IPS-20b (cell line): ENCODE data around the gene MAPK14.
"Not testable (repeated sequence)": the region's sequence is repeated elsewhere in the genome, so short reads cannot be mapped to it uniquely, and the experiment has no call there.

Experiments used
- H3K27ac ChIP-seq: one replicate; pipeline ENCODE4 v1.5.1; 2013; ENCODE audit warnings: low read length
- H3K27me3 ChIP-seq: 2 replicates; pipeline ENCODE4 v1.6.1; 2013; ENCODE audit warnings: mild to moderate bottlenecking, low read length, inconsistent platforms; ENCODE audit not compliant: insufficient read depth
- H3K36me3 ChIP-seq: 2 replicates; pipeline ENCODE4 v1.6.1; 2013; ENCODE audit warnings: low read depth, mild to moderate bottlenecking, inconsistent platforms, low read length, moderate library complexity; ENCODE audit not compliant: insufficient read depth
- H3K4me1 ChIP-seq: 2 replicates; pipeline ENCODE4 v1.6.1; 2013; ENCODE audit warnings: mild to moderate bottlenecking, control low read depth, inconsistent platforms, low read length, moderate library complexity; ENCODE audit not compliant: insufficient read depth
- H3K4me3 ChIP-seq: 2 replicates; pipeline ENCODE4 v1.5.1; 2013; ENCODE audit warnings: mild to moderate bottlenecking, low read length, inconsistent platforms
- H3K9ac ChIP-seq: 2 replicates; pipeline ENCODE4 v1.6.1; 2013; ENCODE audit warnings: low read depth, mild to moderate bottlenecking, inconsistent platforms, low read length, moderate library complexity
- H3K9me3 ChIP-seq: 2 replicates; pipeline ENCODE4 v1.6.1; 2013; ENCODE audit warnings: mild to moderate bottlenecking, low read depth, low read length, inconsistent platforms; ENCODE audit not compliant: insufficient read depth

MAPK14 gene

DNA sequence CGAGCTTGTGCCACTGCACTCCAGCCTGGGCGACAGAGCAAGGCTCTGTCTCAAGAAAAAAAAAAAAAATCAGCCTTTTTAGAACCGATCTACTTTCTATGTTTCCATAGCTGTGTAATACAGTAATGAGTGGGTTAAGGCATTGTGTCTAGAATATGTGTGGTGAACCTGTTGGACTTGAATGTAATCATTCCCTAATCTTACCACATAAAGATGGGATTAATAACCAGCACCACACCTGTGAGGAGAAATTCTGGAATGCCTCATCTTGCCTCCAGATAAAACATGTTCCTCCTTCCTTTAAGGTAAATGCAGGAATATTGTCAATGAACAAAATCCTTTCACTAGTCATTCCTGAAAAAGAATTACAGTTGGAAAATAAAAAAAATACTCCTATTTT, 43.7 kb downstream of the MAPK14 start:
- H3K27me3 ChIP-seq = no peaks in the 10 kb centered on the region
- no peak overlapping the region for H3K27ac ChIP-seq
- peaks cover 18% of the 10 kb centered on the region for H3K36me3 ChIP-seq
- no peak overlapping the region for H3K9ac ChIP-seq
- H3K4me1 ChIP-seq = no peaks in the 10 kb centered on the region
- no peaks in the 10 kb centered on the region for H3K9me3 ChIP-seq
- H3K4me3 ChIP-seq = no peak overlapping the region

- H3K4me1 ChIP-seq = no peaks in the 10 kb centered on the region
- H3K9ac ChIP-seq = no peak overlapping the region
- H3K9me3 ChIP-seq = no peaks in the 10 kb centered on the region
- H3K27me3 ChIP-seq = no peaks in the 10 kb centered on the region
- H3K4me3 ChIP-seq = no peak overlapping the region
- H3K36me3 ChIP-seq = peaks cover 22% of the 10 kb centered on the region
- no peak overlapping the region for H3K27ac ChIP-seq
These were observed 44.1 kb downstream of the MAPK14 start for GRCh38 chr6:36071714-36072113.

DNA sequence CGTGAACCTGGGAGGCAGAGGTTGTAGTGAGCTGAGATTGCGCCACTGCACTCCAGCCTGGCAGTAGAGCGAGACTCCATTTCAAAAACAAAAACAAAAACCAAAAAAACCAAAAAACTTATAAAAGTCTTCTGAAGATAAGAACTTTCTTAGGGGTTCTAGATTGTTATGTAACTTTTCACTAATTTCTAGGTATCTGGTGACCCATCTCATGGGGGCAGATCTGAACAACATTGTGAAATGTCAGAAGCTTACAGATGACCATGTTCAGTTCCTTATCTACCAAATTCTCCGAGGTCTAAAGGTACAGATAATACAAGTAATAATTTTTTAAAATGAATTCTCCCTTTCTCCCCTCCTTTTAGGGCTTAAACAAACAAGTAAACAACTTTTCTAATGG, 45.1 kb downstream of the MAPK14 start:
- Histone ChIP-seq H3K9me3 (no peaks in the 10 kb centered on the region), H3K9ac (no peak overlapping the region), H3K27ac (no peak overlapping the region), H3K27me3 (no peaks in the 10 kb centered on the region), H3K36me3 (peaks cover 31% of the 10 kb centered on the region), H3K4me3 (no peak overlapping the region), H3K4me1 (no peaks in the 10 kb centered on the region)

- Histone ChIP-seq H3K4me1 (no peaks in the 10 kb centered on the region), H3K4me3 (no peak overlapping the region), H3K9me3 (no peaks in the 10 kb centered on the region), H3K36me3 (peaks cover 37% of the 10 kb centered on the region), H3K27me3 (no peaks in the 10 kb centered on the region), H3K9ac (no peak overlapping the region), H3K27ac (no peak overlapping the region)
These were observed 46.0 kb downstream of the MAPK14 start for GRCh38 chr6:36073587-36073986.

- Histone ChIP-seq H3K4me1 (no peaks in the 10 kb centered on the region), H3K27me3 (no peaks in the 10 kb centered on the region), H3K36me3 (peaks cover 54% of the 10 kb centered on the region), H3K9me3 (no peaks in the 10 kb centered on the region), H3K9ac (no peak overlapping the region), H3K4me3 (no peak overlapping the region), H3K27ac (no peak overlapping the region)
These were observed 48.0 kb downstream of the MAPK14 start for GRCh38 chr6:36075656-36076055.

- H3K27ac ChIP-seq = no peak overlapping the region
- no peaks in the 10 kb centered on the region for H3K4me1 ChIP-seq
- H3K9ac ChIP-seq = no peak overlapping the region
- peaks cover 62% of the 10 kb centered on the region for H3K36me3 ChIP-seq
- H3K9me3 ChIP-seq = peaks cover 3% of the 10 kb centered on the region
- H3K27me3 ChIP-seq = no peaks in the 10 kb centered on the region
- H3K4me3 ChIP-seq = no peak overlapping the region
These were observed 48.8 kb downstream of the MAPK14 start for GRCh38 chr6:36076178-36077063.

GRCh38 chr6:36078159-36078558, 50.6 kb downstream of the MAPK14 start:
- Histone ChIP-seq H3K36me3 (peaks cover 77% of the 10 kb centered on the region), H3K4me3 (no peak overlapping the region), H3K27me3 (no peaks in the 10 kb centered on the region), H3K27ac (no peak overlapping the region), H3K9me3 (peaks cover 14% of the 10 kb centered on the region), H3K9ac (no peak overlapping the region), H3K4me1 (no peaks in the 10 kb centered on the region)

DNA sequence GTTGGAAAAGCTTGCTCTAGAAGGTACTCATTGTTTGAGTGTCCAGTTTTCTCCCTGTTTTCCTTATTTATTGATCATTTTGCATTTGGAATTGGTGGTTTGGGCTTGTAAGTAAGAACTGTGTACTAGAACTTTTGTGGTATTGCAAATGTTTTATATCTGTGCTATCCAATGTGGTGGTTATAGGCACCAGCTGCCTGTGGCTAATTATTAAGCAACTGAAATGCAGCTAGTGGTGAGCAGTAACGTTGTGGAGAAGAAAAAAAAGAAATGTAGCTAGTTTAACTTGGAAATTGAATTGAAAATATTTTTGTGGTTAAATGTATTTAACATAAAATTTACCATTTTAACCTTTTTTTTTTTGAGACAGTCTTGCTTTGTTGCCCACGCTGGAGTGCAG, 52.0 kb downstream of the MAPK14 start:
- Histone ChIP-seq H3K4me3 (no peak overlapping the region), H3K27ac (no peak overlapping the region), H3K36me3 (peaks cover 85% of the 10 kb centered on the region), H3K9ac (no peak overlapping the region), H3K4me1 (no peaks in the 10 kb centered on the region), H3K9me3 (peaks cover 14% of the 10 kb centered on the region), H3K27me3 (no peaks in the 10 kb centered on the region)

GRCh38 chr6:36082318-36082717, 54.7 kb downstream of the MAPK14 start:
- Histone ChIP-seq H3K4me3 (no peak overlapping the region), H3K27ac (no peak overlapping the region), H3K9ac (no peak overlapping the region), H3K36me3 (peaks cover 71% of the 10 kb centered on the region), H3K27me3 (no peaks in the 10 kb centered on the region), H3K4me1 (no peaks in the 10 kb centered on the region), H3K9me3 (peaks cover 14% of the 10 kb centered on the region)

GRCh38 chr6:36083446-36083845, 55.8 kb downstream of the MAPK14 start:
- Histone ChIP-seq H3K4me3 (no peak overlapping the region), H3K4me1 (no peaks in the 10 kb centered on the region), H3K9ac (no peak overlapping the region), H3K9me3 (peaks cover 14% of the 10 kb centered on the region), H3K27ac (no peak overlapping the region), H3K36me3 (peaks cover 64% of the 10 kb centered on the region), H3K27me3 (no peaks in the 10 kb centered on the region)

- H3K27me3 ChIP-seq, H3K9ac ChIP-seq, H3K4me1 ChIP-seq, H3K27ac ChIP-seq, H3K9me3 ChIP-seq, H3K4me3 ChIP-seq: not testable (repeated sequence)
- H3K36me3 ChIP-seq = peaks cover 25% of the 10 kb centered on the region
These were observed 60.6 kb downstream of the MAPK14 start for GRCh38 chr6:36088204-36088603.

DNA sequence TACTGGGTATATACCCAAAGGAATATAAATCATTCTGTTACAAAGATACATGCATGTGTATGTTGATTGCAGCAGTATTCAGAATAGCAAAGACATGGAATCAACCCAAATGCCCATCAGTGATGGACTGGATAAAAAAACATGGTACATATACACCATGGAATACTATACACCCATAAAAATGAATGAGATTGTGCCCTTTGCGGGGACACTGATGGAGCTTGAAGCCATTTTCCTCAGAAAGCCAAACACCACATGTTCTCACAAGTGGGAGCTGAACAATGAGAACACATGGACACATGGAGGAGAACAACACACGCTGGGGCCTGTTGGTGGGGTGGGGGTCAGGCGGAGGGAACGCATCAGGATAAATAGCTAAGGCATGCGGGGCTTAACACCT, 61.4 kb downstream of the MAPK14 start:
- no peak overlapping the region for H3K27ac ChIP-seq
- H3K36me3 ChIP-seq = peaks cover 16% of the 10 kb centered on the region; the same call in 1 of the 2 replicates
- no peak overlapping the region for H3K4me3 ChIP-seq
- H3K27me3 ChIP-seq = no peaks in the 10 kb centered on the region
- no peaks in the 10 kb centered on the region; the same call in 1 of the 2 replicates for H3K9me3 ChIP-seq
- no peaks in the 10 kb centered on the region for H3K4me1 ChIP-seq
- H3K9ac ChIP-seq = no peak overlapping the region
